Neural cell (in vitro differentiated cells): ENCODE measurements around the gene RRM1. TPM values are rescaled to one million over a fixed set of nuclear protein-coding genes. Genes with fewer than 3 reads are reported as not detected.
"Not testable (repeated sequence)": the region's sequence is repeated elsewhere in the genome, so short reads cannot be mapped to it uniquely, and the experiment has no call there.

Experiments
- H2AFZ ChIP-seq: fragments of 200-600, 300-800 bp; sonication (generic), shearing (Covaris generic); 2 replicates; pipeline ENCODE4 v1.6.0; 2014; ENCODE audit warnings: low read depth, mild to moderate bottlenecking, antibody characterized with exemption, low read length, moderate library complexity
- H3F3A ChIP-seq: fragments of 200-600 bp; shearing (Covaris generic); 2 replicates; pipeline ENCODE4 v1.6.1; 2016; ENCODE audit warnings: mild to moderate bottlenecking, moderate library complexity, mixed read lengths, antibody characterized with exemption, low read length; ENCODE audit not compliant: insufficient read depth, poor library complexity, severe bottlenecking
- H3K27ac ChIP-seq: fragments of 200-600, 300-800 bp; sonication (generic), shearing (Covaris generic); 2 replicates; pipeline ENCODE4 v1.5.1; 2014; ENCODE audit warnings: mild to moderate bottlenecking, low read length, moderate library complexity
- H3K27me3 ChIP-seq: fragments of 300-800, 200-600 bp; sonication (generic), shearing (Covaris generic); 2 replicates; pipeline ENCODE4 v1.6.0; 2014; ENCODE audit warnings: mild to moderate bottlenecking, low read depth, low read length, moderate library complexity; ENCODE audit not compliant: insufficient read depth
- H3K36me3 ChIP-seq: fragments of 300-800, 200-600 bp; sonication (generic), shearing (Covaris generic); 2 replicates; pipeline ENCODE4 v1.5.1; 2014; ENCODE audit warnings: mild to moderate bottlenecking, antibody characterized with exemption, low read length, moderate library complexity; ENCODE audit not compliant: insufficient read depth
- H3K4me2 ChIP-seq: fragments of 300-800, 200-600 bp; sonication (generic), shearing (Covaris generic); 2 replicates; pipeline ENCODE4 v1.6.0; 2014; ENCODE audit warnings: mild to moderate bottlenecking, low read length
- H3K4me3 ChIP-seq: fragments of 300-800, 200-600 bp; sonication (generic), shearing (Covaris generic); 2 replicates; pipeline ENCODE4 v1.5.1; 2014; ENCODE audit warnings: mild to moderate bottlenecking, low read length, moderate library complexity
- H3K79me2 ChIP-seq: fragments of 200-600 bp; shearing (Covaris generic); replicated peaks from 2 replicates; pipeline ENCODE4 v1.6.0; 2014; ENCODE audit warnings: mild to moderate bottlenecking, low read length, moderate library complexity; ENCODE audit not compliant: insufficient read depth
- H3K9ac ChIP-seq: fragments of 300-800, 200-600 bp; sonication (generic), shearing (Covaris generic); 2 replicates; pipeline ENCODE4 v1.6.1; 2016; ENCODE audit warnings: mild to moderate bottlenecking, low read length, mixed read lengths
- H3K9me2 ChIP-seq: fragments of 200-600 bp; shearing (Covaris generic); 2 replicates; pipeline ENCODE4 v1.6.1; 2016; ENCODE audit warnings: mild to moderate bottlenecking, low read length, mixed read lengths; ENCODE audit not compliant: insufficient read depth
- H3K9me3 ChIP-seq: fragments of 200-600, 300-800 bp; sonication (generic), shearing (Covaris generic); 2 replicates; pipeline ENCODE4 v1.6.1; 2016; ENCODE audit warnings: mild to moderate bottlenecking, mixed run types, low read length, moderate library complexity, mixed read lengths
- H4K20me1 ChIP-seq: fragments of 200-600 bp; shearing (Covaris generic); 2 replicates; pipeline ENCODE4 v1.6.1; 2016; ENCODE audit warnings: mild to moderate bottlenecking, mixed run types; ENCODE audit not compliant: insufficient read depth
- EP300 ChIP-seq: fragments of 450-650 bp; conservative IDR thresholded peaks from 2 replicates; pipeline ENCODE4 v1.6.1; 2014; ENCODE audit warnings: antibody characterized with exemption, mild to moderate bottlenecking, moderate library complexity; ENCODE audit not compliant: poor library complexity, severe bottlenecking
- EZH2 ChIP-seq: fragments of 200-600, 300-800 bp; shearing (Covaris generic), sonication (generic); IDR thresholded peaks from 2 replicates; pipeline ENCODE4 v1.6.1; 2014; ENCODE audit warnings: antibody characterized with exemption, low read length, borderline replicate concordance, mild to moderate bottlenecking; ENCODE audit not compliant: insufficient read depth, poor library complexity, severe bottlenecking
- MXI1 ChIP-seq: fragments of 450-650 bp; conservative IDR thresholded peaks from 2 replicates; pipeline ENCODE4 v1.6.1; 2014; ENCODE audit warnings: antibody characterized with exemption, mild to moderate bottlenecking; ENCODE audit not compliant: poor library complexity, severe bottlenecking
- POLR2AphosphoS5 ChIP-seq: IDR thresholded peaks from 2 replicates; pipeline ENCODE4 v1.6.1; 2012
- RAD21 ChIP-seq: fragments of 450-650 bp; conservative IDR thresholded peaks from 2 replicates; pipeline ENCODE4 v1.6.1; 2014; ENCODE audit warnings: antibody characterized with exemption, mild to moderate bottlenecking, moderate library complexity
- SMC3 ChIP-seq: fragments of 450-650 bp; conservative IDR thresholded peaks from 2 replicates; pipeline ENCODE4 v1.6.1; 2014; ENCODE audit warnings: antibody characterized with exemption, mild to moderate bottlenecking, moderate library complexity; ENCODE audit not compliant: poor library complexity
- TAF1 ChIP-seq: IDR thresholded peaks from 2 replicates; pipeline ENCODE4 v1.6.1; 2012; ENCODE audit warnings: low read depth
- polyA plus RNA-seq: library from polyadenylated mRNA; depleted of rRNA; stranded (reverse); fragments of >200 nt; gene quantifications from 2 replicates; pipeline ENCODE4 v1.2.3, GENCODE V29; 2014
- TF ChIP-seq, protein P1 (sequence below): IDR thresholded peaks from 2 replicates; pipeline ENCODE4 v1.6.1; 2012; ENCODE audit warnings: borderline replicate concordance
- TF ChIP-seq, protein P2 (sequence below): fragments of 450-650 bp; IDR thresholded peaks from 2 replicates; pipeline ENCODE4 v1.5.1; 2014; ENCODE audit warnings: antibody characterized with exemption, mild to moderate bottlenecking, moderate library complexity; ENCODE audit not compliant: poor library complexity, severe bottlenecking

The RRM1 gene
- polyA plus RNA-seq, 1 donor from 2014 or later, result 65.9 TPM

DNA sequence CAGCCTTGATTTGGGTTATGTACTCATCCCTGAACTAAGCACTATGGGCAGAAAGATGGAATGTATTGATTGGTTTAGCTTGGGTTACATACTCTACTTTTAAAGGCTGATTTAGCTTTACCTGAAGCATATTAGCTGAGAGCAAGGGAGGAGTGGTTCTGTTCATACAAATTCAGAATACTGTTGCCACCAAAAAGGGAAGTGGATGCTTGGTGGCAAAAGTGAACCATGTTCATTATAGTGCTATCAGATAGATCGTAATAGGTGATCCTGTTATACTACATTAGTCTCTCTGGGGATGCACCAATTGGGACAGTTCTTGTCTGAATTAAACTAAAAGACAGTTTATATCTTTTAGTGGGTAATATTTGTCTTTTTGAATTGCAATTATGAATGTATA lies 44.5 kb upstream of the RRM1 start:
- H3K4me3 ChIP-seq, result no peak overlapping the region
- H3K4me2 ChIP-seq, result no peak overlapping the region
- no peaks in the 10 kb centered on the region for H3K9me2 ChIP-seq
- TF ChIP-seq RAD21 (no peak), SMC3 (no peak), EP300 (no peak), EZH2 (no peak), POLR2AphosphoS5 (no peak), MXI1 (no peak), TAF1 (no peak)
- TF ChIP-seq, protein P1, sequence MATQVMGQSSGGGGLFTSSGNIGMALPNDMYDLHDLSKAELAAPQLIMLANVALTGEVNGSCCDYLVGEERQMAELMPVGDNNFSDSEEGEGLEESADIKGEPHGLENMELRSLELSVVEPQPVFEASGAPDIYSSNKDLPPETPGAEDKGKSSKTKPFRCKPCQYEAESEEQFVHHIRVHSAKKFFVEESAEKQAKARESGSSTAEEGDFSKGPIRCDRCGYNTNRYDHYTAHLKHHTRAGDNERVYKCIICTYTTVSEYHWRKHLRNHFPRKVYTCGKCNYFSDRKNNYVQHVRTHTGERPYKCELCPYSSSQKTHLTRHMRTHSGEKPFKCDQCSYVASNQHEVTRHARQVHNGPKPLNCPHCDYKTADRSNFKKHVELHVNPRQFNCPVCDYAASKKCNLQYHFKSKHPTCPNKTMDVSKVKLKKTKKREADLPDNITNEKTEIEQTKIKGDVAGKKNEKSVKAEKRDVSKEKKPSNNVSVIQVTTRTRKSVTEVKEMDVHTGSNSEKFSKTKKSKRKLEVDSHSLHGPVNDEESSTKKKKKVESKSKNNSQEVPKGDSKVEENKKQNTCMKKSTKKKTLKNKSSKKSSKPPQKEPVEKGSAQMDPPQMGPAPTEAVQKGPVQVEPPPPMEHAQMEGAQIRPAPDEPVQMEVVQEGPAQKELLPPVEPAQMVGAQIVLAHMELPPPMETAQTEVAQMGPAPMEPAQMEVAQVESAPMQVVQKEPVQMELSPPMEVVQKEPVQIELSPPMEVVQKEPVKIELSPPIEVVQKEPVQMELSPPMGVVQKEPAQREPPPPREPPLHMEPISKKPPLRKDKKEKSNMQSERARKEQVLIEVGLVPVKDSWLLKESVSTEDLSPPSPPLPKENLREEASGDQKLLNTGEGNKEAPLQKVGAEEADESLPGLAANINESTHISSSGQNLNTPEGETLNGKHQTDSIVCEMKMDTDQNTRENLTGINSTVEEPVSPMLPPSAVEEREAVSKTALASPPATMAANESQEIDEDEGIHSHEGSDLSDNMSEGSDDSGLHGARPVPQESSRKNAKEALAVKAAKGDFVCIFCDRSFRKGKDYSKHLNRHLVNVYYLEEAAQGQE, result no peak
- TF ChIP-seq, protein P2, sequence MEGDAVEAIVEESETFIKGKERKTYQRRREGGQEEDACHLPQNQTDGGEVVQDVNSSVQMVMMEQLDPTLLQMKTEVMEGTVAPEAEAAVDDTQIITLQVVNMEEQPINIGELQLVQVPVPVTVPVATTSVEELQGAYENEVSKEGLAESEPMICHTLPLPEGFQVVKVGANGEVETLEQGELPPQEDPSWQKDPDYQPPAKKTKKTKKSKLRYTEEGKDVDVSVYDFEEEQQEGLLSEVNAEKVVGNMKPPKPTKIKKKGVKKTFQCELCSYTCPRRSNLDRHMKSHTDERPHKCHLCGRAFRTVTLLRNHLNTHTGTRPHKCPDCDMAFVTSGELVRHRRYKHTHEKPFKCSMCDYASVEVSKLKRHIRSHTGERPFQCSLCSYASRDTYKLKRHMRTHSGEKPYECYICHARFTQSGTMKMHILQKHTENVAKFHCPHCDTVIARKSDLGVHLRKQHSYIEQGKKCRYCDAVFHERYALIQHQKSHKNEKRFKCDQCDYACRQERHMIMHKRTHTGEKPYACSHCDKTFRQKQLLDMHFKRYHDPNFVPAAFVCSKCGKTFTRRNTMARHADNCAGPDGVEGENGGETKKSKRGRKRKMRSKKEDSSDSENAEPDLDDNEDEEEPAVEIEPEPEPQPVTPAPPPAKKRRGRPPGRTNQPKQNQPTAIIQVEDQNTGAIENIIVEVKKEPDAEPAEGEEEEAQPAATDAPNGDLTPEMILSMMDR, result no peak
- no peaks in the 10 kb centered on the region for H3K79me2 ChIP-seq
- no peaks in the 10 kb centered on the region for H4K20me1 ChIP-seq
- H3K9ac ChIP-seq, result no peak overlapping the region
- no peaks in the 10 kb centered on the region for H3K36me3 ChIP-seq
- H2AFZ ChIP-seq, result no peak overlapping the region
- H3F3A ChIP-seq, result no peaks in the 10 kb centered on the region
- H3K9me3 ChIP-seq, result no peaks in the 10 kb centered on the region
- no peak overlapping the region for H3K27ac ChIP-seq
- H3K27me3 ChIP-seq, result no peaks in the 10 kb centered on the region

DNA sequence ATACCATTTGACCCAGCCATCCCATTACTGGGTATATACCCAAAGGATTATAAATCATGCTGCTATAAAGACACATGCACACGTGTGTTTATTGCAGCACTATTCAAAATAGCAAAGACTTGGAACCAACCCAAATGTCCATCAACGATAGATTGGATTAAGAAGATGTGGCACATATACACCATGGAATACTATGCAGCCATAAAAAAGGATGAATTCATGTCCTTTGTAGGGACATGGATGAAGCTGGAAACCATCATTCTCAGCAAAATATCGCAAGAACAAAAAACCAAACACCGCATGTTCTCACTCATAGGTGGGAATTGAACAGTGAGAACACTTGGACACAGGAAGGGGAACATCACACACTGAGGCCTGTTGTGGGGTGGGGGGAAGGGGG lies 41.4 kb upstream of the RRM1 start:
- not testable (repeated sequence) for H3K9me2 ChIP-seq, H3K27me3 ChIP-seq, H3F3A ChIP-seq, H3K9me3 ChIP-seq, H3K79me2 ChIP-seq, H3K36me3 ChIP-seq, H3K27ac ChIP-seq, H3K4me2 ChIP-seq, H3K4me3 ChIP-seq, H2AFZ ChIP-seq, H4K20me1 ChIP-seq, H3K9ac ChIP-seq

DNA sequence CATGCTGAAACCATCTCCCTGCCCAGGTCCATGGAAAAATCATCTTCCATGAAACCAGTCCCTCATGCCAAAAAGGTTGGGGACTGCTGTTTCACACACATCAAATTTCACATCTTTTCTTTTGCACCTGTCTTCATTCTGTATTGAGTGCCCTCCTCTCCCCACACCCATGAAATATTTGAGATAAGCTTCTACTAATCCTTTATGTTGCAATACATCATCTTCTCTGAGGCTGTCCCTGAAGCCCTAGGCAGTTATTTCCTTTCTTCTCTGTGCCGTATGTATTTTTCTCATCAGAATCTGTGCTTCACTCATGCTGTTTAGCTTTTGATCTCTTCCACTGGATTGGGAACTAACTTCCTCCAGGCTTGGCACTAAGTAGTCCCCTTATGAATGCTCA lies 40.0 kb upstream of the RRM1 start:
- Histone ChIP-seq H2AFZ (no peak overlapping the region), H3K27me3 (no peaks in the 10 kb centered on the region), H3K27ac (no peak overlapping the region), H4K20me1 (no peaks in the 10 kb centered on the region), H3F3A (no peaks in the 10 kb centered on the region), H3K9me2 (no peaks in the 10 kb centered on the region), H3K9ac (no peak overlapping the region), H3K36me3 (no peaks in the 10 kb centered on the region), H3K4me3 (no peak overlapping the region), H3K9me3 (no peaks in the 10 kb centered on the region), H3K79me2 (no peaks in the 10 kb centered on the region), H3K4me2 (no peak overlapping the region)
- TF ChIP-seq RAD21 (no peak), MXI1 (no peak), EZH2 (no peak), POLR2AphosphoS5 (no peak), EP300 (no peak)
- TF ChIP-seq, protein P2, result no peak
